Hair follicular keratinocyte (primary cell): ENCODE data around the gene MALL. TPM values are rescaled to one million over a fixed set of nuclear protein-coding genes. Genes with fewer than 3 reads are reported as not detected.

Experiments used
- total RNA-seq: library from RNA; depleted of rRNA; stranded (reverse); fragments of >200 nt; gene quantifications from 2 replicates; pipeline ENCODE4 v1.2.3, GENCODE V29; 2015

The MALL gene
- total RNA-seq, result 17.4 and 62.2 TPM in 2 replicates

GRCh38 chr2:110115291-110116032 lies at the start of gene MALL:
TSS of gene MALL (minus strand) at chr2:110115822. CDS start at chr2:110115792, 30 bp downstream.

Other genes starting within 250 kb of the MALL start
- 0.15 TPM in 1 of 2 replicates, not detected in the other for gene LIMS3, start 217.1 kb downstream of the MALL start, total RNA-seq
- 3.7 and 6.7 TPM in 2 replicates for gene NPHP1, start 89.2 kb upstream of the MALL start, total RNA-seq
- 66.3 and 82.5 TPM in 2 replicates for gene MTLN, start 96.7 kb upstream of the MALL start, total RNA-seq